HG03565 (cell line): Measurements from ENCODE around the gene NRIP3.
"Not testable (repeated sequence)": the region's sequence is repeated elsewhere in the genome, so short reads cannot be mapped to it uniquely, and the experiment has no call there.

Source experiments
- ATAC-seq: cut with Tn5 transposase; IDR thresholded peaks from one replicate; pipeline ENCODE4 v1.9.1; 2021; ENCODE audit warnings: mild to moderate bottlenecking, moderate library complexity; ENCODE audit not compliant: unreplicated experiment

The NRIP3 gene

GRCh38 chr11:9016916-9017642 is 13.3 kb upstream of the NRIP3 start:
- no peak for ATAC-seq

DNA sequence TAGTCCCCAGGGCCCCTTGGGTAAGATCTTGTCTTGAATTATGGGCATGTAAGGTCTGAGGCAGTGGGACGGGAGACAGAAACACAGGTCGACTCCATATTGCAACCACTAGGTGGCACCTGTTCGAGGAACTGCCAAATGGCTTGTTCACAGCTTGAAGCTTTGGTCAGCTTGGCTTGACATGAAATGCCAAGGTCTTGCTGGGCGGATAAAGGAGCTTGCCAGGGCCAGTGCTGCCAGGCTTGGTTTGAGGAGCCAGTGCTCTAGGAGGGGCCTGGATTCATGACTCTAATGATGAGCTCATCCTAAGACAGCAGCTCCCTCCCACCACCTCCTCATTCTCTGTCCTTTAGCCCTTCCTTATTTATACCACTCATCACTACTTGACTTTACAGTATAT is 11.9 kb upstream of the NRIP3 start:
- no peak for ATAC-seq

DNA sequence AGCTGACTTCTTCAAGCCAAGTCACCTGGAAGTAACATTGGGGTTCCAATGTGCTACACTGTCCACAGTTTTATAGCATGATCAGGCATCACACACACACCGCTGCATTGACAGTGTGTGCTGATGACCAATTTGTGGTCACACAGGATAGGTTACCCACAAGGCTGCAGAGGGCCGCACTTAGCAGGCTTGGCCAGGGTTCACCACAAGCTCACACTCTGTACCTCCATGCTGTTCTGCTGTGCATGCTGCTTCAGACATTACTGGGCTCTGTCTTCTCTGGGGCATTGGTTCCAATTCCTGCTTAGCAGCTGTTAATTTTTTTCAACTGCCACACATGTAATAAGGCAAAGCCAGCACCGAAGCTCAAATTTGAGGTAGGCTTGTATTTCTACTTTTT is 11.0 kb upstream of the NRIP3 start:
- no peak for ATAC-seq

DNA sequence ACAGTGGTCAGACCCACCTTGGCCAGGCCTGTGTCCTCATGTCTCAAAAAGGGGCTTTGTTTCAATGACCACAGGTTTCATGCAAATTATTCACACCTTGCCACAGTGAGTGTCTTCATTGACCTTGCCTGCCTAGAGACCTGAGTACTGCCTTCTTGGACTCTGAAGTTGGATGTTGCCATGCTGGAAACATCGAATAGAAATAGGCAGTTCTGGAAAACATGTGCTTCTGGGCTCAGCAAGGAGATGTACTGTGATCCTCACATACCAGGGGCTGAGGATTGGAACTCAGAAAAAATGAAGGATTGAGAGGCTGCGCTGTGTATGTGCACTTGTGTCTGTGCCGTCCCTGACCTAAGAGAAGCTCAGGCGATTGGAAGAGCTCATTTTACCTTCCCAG is 9.6 kb upstream of the NRIP3 start:
- ATAC-seq = no peak

- not testable (repeated sequence) for ATAC-seq
These were observed 5.7 kb upstream of the NRIP3 start for GRCh38 chr11:9009538-9009937.

- ATAC-seq = no peak
These were observed 4.9 kb upstream of the NRIP3 start for GRCh38 chr11:9008661-9009060.

GRCh38 chr11:9008011-9008550 is 4.3 kb upstream of the NRIP3 start:
- no peak for ATAC-seq

GRCh38 chr11:9005087-9005486 is 1.3 kb upstream of the NRIP3 start:
- no peak for ATAC-seq

DNA sequence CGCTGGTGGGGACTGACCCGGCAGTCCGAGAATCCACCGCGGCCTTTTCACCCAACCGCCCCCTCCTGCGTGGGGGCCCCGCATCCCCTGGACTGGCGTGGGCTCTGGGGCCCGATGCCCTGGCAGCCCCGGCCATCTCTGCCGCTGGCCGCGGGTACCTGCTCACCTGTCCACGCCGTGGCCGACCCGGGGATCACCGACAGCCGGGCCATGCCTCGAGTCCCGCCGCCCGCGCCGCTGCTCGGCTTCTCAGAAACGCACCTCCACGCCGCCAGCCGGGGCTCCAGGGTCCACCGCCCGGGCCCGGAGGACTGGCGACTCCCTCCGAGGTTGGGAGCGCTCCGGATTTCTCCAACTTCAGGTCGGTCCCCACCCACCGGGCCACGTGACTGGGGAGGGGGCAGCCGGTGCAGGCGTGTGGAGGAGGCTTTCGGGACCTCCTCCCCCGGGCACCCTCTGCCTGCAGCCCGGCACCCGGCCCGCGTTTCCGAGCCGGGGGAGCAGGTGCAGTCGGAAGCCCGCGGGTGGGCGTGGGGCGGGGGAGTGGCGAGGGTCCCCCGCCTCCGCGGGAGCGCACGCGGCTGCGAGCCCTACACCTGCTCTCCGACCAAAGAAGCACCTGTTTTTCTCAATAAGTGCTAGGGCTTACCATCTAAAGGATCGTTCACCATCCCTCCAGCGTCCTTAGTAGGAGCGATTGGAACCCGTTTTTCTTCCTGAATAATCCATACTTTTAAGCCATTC is 554 bp upstream of the NRIP3 start:
- ATAC-seq = no peak

- ATAC-seq = no peak
These were observed 755 bp downstream of the NRIP3 start for GRCh38 chr11:9002920-9003572.

GRCh38 chr11:9001736-9002135 is 2.1 kb downstream of the NRIP3 start:
- no peak for ATAC-seq

- no peak for ATAC-seq
These were observed 5.8 kb downstream of the NRIP3 start for GRCh38 chr11:8998017-8998416.

GRCh38 chr11:8997451-8997850 is 6.3 kb downstream of the NRIP3 start:
- no peak for ATAC-seq

GRCh38 chr11:8989453-8989852 is 14.3 kb downstream of the NRIP3 start:
- no peak for ATAC-seq

DNA sequence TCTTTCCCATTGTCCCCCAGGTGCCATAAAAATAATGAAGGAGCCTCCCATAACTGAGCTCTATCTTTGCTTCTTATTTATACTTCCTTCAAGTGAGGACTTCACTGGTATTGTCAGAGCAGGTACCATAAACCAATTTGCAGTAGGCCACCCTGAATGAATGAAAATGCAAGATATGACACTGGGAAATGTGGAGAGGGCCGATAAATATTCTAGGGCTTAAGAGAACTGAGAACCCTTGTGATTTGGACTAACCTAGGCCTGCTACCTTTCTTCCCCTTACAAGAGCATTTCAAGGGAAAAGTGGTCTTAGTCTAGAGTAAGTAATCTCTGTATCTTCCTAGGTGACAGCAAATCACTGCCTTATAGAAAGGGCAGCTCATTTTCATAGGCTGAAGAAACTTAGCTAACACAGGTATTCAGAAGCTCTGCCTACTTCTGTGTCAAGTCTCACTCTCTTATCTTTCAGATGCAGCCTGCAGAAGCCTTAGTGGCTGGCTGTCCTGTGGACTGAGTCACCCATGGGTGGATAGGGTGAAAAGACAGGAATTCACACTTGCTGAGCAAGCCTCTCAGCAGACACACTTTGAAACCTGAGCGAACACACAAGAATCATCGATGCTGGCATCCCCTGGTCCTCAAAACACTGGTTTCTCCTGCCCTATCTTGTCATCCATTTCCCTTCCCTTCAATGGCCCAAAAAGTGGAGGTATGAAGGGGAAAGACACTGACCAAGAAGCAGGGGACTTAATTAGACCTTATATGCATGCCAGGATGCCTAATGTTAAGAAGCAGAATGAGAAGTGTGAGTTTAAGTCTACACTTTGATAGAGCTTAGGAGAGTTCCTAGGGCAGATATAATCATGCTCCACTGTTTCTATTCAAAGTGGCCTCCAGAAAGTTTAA is 15.2 kb downstream of the NRIP3 start:
- no peak for ATAC-seq

DNA sequence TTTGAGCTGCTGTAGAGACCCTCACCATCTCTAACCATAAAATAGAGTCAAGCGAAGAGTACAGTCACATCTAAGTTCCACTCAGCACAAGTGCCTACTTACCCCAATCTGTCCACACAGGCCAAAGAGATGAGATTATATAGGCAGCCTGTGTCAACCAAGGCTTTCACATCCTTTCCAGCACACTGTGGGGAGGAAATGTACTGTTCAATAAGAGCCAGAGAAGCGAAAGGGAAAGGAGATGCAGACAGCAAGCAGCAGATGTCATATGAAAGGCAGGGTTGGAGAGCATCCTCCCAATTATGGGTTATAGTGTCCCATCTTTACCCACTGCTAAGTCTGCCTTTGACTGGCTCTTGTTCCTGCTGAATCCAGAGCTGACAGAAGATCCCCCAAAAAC is 16.4 kb downstream of the NRIP3 start:
- no peak for ATAC-seq

DNA sequence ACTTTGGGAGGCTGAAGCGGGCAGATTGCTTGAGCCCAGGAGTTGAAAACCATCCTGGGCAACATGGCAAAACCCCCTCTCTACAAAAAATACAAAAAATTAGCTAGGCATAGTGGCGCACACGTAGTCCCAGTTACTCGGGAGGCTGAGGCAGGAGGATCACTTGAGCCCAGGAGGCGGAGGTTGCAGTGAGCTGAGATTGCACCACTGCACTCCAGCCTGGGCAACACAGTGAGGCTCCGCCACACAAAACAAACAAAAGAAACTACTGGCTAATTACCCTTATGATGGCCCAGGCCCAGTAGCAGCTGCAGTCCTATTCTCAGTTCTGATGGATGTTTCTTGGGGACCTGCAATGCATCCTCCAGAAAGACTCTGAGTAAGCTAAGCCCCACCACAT is 17.0 kb downstream of the NRIP3 start:
- not testable (repeated sequence) for ATAC-seq

- no peak for ATAC-seq
These were observed 18.3 kb downstream of the NRIP3 start for GRCh38 chr11:8985462-8985861.

DNA sequence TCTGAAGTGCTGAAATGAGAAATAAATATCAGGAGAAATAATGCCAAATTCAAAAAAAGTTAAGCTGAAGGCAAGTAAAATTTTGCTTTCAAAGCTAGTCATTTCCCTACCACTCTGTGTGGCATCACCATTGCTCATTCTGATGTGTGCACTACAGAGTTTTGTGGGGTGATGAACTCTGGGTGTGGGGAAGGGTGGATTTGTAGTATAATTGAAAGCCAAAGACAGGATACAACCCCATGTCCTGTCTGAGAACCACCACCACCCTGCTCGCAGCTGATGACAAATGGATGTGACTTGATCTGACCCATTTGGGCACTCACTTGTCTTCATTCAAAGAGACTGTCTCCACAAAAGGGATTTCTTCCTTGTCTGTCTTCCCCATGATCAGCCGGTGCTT is 20.2 kb downstream of the NRIP3 start:
- ATAC-seq = no peak

DNA sequence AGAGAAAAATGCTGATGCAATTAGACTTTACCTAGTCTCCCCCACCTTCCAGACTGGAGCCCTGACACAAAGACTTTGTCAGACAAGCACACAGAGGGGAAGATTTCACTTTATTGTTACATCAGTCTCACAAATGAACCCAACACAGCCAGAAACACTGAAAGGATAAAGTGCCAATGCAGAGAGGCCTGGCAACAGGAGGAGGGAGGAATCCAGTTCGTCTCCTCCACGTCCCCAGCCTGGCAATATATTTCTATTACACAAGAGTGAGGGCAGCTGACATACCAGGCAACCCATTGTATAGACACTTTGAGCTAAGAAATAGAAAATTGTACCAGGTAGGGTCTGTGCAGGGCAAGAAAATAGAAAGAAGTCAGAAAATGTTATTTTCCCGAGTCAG is 23.3 kb downstream of the NRIP3 start:
- ATAC-seq = no peak

DNA sequence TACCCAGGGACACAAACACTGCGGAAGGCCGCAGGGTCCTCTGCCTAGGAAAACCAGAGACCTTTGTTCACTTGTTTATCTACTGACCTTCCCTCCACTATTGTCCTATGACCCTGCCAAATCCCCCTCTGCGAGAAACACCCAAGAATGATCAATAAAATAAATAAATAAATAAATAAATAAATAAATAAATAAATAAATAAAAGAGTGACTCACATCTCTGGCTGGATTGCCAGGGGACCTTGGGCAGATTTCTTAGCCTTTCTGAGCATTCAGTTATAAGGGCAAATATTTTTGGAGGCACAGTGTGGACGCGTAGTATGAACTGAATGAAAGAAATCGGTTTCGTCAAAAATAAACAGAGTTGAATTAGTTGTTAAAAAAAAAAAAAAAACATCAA is 24.4 kb downstream of the NRIP3 start:
- not testable (repeated sequence) for ATAC-seq
